ENCODE results near the gene SPINK1. TPM values are rescaled to one million over a fixed set of nuclear protein-coding genes. Genes with fewer than 3 reads are reported as not detected.

The SPINK1 gene
- total and polyA plus RNA-seq, 11 donors, result 0.50 to 32.4 (median 3.5) TPM; not detected in 3

DNA sequence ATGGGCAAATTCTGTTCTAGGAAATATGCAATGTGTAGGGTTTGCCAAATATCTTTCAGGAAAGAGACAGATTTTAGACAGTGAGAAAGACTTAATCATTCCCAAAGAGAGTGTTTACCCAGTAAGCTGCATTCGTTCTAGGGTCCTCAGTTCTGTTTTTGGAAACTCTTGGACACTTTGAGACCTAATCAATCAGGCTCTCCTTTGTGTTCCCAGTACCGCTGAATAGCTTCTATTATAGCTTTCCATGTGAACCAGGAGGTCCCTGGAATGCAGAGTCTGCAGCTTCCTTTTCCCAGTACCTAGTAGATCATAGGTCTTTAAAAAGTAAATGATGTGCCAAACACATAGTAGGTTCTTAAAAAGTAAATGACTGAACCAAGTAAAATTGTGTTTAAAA, 11.4 kb upstream of the SPINK1 start:
- Histone ChIP-seq H3K27me3 (peaks cover 0 to 6% (median 0%) of the 10 kb centered on the region in 9 donors), H3K27ac (no peak overlapping the region), H3K4me3 (no peak overlapping the region), H3K36me3 (no peaks in the 10 kb centered on the region), H3K9me3 (no peaks in the 10 kb centered on the region), H3K4me1 (no peaks in the 10 kb centered on the region)
- 59 to 72% (median 68%) methylated on average over 2 of the region's 2 CpGs for WGBS, 4 donors
- ATAC-seq (no peak), DNase-seq (no peak)
- intact Hi-C loops (cut with DNase I), result no loop called here
- no peak for TF ChIP-seq POLR2A (IDR thresholded peaks at IDR 0.05)
- TF ChIP-seq, protein P1, sequence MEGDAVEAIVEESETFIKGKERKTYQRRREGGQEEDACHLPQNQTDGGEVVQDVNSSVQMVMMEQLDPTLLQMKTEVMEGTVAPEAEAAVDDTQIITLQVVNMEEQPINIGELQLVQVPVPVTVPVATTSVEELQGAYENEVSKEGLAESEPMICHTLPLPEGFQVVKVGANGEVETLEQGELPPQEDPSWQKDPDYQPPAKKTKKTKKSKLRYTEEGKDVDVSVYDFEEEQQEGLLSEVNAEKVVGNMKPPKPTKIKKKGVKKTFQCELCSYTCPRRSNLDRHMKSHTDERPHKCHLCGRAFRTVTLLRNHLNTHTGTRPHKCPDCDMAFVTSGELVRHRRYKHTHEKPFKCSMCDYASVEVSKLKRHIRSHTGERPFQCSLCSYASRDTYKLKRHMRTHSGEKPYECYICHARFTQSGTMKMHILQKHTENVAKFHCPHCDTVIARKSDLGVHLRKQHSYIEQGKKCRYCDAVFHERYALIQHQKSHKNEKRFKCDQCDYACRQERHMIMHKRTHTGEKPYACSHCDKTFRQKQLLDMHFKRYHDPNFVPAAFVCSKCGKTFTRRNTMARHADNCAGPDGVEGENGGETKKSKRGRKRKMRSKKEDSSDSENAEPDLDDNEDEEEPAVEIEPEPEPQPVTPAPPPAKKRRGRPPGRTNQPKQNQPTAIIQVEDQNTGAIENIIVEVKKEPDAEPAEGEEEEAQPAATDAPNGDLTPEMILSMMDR (IDR thresholded peaks at IDR 0.05), result no peak

DNA sequence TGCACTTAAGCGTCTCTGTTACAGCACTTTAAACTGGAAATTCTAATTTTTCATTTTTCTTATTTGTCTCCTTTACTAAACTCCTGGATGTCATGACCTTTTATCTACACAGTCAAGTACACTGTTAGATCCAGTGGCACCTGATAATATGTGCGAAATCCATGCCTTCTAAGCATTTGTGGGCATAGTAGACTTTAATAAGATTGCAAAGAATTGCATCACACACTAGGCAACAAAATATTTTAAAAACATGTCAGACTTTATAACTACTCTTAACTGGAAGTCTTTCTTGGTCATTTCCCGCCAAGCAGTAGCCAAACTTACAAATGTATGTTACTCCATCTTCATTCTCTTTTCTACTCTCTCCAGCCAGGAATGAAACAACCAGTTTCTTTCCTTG, 5.0 kb upstream of the SPINK1 start:
- Histone ChIP-seq H3K4me1 (no peaks in the 10 kb centered on the region), H3K4me3 (no peak overlapping the region), H3K36me3 (no peaks in the 10 kb centered on the region), H3K27me3 (no peaks in the 10 kb centered on the region), H3K9me3 (no peaks in the 10 kb centered on the region), H3K27ac (no peak overlapping the region)
- 79 to 88% (median 85%) methylated on average over 3 of the region's 3 CpGs for WGBS, 4 donors
- ATAC-seq (no peak), DNase-seq (no peak)
- no peak for TF ChIP-seq POLR2A (IDR thresholded peaks at IDR 0.05)
- TF ChIP-seq, protein P1 (IDR thresholded peaks at IDR 0.05), result no peak
- intact Hi-C loops (cut with DNase I), result no loop called here

DNA sequence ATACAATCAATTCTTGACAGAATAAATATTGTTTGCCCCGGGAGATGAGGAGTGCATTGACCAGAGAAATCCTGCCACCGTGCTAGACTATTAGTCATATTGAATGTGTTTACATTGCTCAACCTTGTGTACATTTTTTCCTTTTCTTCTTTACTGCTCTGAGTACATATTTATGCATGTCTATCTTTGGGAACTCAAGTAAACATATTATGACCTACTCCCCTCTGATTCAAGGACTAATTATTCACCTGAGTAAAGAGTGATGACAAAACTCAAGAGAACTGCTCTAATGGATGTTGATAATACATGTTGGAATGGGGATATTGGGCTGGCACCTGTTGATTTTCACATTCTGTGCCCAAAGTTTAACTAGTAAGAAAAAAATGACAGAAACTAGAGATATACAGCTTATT, 3.9 kb upstream of the SPINK1 start:
- no peaks in the 10 kb centered on the region for H3K9me3 ChIP-seq
- no peaks in the 10 kb centered on the region for H3K4me1 ChIP-seq
- intact Hi-C loops (cut with DNase I), result no loop called here
- no peak overlapping the region for H3K27ac ChIP-seq
- no peaks in the 10 kb centered on the region for H3K36me3 ChIP-seq
- TF ChIP-seq POLR2A (IDR thresholded peaks at IDR 0.05), result no peak
- TF ChIP-seq, protein P1 (IDR thresholded peaks at IDR 0.05), result no peak
- H3K27me3 ChIP-seq, result no peaks in the 10 kb centered on the region
- DNase-seq (no peak), ATAC-seq (no peak)
- 80 to 84% (median 83%) methylated on average over 2 of the region's 2 CpGs for WGBS, 4 donors
- no peak overlapping the region for H3K4me3 ChIP-seq

DNA sequence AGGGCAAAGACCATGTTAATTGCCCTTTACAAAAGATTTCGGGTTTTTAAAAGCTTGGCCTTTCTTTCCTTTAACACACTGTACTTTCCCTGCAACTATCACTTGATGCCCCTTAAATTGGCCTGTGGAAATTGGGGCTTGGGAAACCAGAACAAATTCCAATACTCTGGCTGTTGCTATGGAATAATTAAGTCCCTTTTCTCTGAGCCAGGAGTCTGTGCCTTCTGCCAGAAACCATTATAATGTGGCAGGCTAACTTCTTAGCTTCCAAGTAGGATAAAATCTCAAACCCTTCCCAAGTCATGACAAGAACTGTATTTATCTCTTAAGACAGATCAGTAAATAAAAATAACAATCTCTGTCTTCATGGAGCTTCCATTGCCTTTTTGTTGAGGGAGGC, 1.1 kb upstream of the SPINK1 start:
- Histone ChIP-seq H3K27ac (no peak overlapping the region), H3K4me3 (no peak overlapping the region), H3K4me1 (no peaks in the 10 kb centered on the region), H3K27me3 (peaks cover 0 to 3% (median 0%) of the 10 kb centered on the region in 9 donors), H3K9me3 (no peaks in the 10 kb centered on the region), H3K36me3 (no peaks in the 10 kb centered on the region)
- intact Hi-C loops (cut with DNase I), result no loop called here
- ATAC-seq, result no peak
- 81 to 100% (median 92%) methylated on average over 1 of the region's 1 CpG for WGBS, 4 donors
- no peak for DNase-seq
- TF ChIP-seq, protein P1 (IDR thresholded peaks at IDR 0.05), result no peak
- no peak for TF ChIP-seq POLR2A (IDR thresholded peaks at IDR 0.05)

All from heart left ventricle (tissue), 16 donors.